ENCODE results near the gene DBET.
"Not testable (repeated sequence)": the region's sequence is repeated elsewhere in the genome, so short reads cannot be mapped to it uniquely, and the experiment has no call there.

The DBET gene

DNA sequence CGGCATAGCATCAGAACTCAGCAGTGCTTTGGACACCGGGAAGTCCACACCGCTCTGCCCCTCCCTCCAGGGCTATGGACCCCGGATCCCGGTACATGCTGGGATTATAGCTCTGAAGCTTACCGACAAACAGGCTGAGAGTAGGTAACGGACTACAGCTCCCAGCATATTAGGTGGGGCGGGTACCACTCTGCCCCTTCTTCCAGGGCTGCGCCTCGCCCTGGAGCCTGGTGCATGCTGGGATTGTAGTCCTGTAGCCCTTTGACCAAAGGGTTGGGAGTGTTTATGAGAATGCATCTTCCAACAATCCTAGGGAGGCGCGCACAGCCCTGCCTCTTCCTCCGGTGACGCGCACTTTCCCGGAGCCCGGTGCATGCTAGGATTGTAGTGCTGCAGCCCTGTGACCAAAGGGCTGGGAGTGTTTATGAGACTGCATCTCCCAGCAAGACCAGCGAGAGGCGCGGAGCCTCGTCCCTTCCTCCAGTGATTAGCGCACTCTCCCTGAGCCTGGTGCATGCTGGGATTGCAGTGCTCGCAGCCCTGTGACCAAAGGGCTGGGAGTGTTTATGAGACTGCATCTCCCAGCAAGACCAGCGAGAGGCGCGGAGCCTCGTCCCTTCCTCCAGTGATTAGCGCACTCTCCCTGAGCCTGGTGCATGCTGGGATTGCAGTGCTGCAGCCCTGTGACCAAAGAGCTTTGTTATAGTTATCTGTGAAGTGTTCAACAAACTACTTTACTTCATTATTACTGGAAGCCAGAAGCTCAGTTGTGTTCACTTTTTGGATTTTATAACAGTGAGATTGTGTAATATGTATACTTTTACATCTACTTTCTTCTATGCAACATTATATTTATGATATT is 14.7 kb upstream of the DBET start:
- DNase-seq = not testable (repeated sequence)

DNA sequence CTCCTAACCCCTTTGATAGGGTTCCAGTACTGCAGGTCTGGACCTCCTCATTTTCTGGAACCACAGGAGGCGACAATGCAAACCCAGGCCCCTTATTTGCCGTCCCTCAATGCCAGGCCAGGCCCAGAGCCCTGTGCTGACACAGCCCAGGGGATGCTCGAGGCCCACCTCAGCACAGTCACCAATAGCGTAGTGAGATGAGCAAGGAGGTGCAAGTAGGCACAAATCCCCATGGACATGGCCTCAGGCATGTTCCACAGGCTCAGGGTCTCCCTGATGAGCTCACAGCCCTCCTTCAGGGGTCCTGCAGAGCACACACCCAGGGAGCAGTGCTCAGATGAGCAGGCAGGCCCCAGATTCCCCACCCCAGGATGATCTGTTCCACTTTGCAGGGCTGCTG is 5.3 kb upstream of the DBET start:
- DNase-seq = not testable (repeated sequence)

DNA sequence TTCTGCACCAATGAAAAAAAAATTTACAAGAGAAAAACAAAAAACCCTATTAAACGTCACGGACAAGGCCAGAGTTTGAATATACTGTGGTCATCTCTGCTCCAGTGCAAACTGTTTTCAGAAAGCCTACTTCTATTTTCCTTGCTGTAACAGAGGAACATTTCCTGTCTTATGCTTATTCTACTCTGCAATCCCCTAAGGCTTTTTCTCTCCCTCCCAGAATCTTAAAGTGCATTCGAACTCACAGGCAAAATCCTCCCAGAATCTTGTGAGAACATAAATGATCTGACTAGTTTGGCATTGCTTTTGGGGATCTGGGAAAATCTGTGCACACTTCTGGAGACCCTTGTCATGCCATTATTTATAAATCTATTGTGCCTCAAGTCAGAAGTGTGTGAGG is 503 bp downstream of the DBET start:
- not testable (repeated sequence) for DNase-seq

DNA sequence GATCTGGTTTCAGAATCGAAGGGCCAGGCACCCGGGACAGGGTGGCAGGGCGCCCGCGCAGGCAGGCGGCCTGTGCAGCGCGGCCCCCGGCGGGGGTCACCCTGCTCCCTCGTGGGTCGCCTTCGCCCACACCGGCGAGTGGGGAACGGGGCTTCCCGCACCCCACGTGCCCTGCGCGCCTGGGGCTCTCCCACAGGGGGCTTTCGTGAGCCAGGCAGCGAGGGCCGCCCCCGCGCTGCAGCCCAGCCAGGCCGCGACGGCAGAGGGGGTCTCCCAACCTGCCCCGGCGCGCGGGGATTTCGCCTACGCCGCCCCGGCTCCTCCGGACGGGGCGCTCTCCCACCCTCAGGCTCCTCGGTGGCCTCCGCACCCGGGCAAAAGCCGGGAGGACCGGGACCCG is 4.0 kb downstream of the DBET start:
- DNase-seq = not testable (repeated sequence)

DNA sequence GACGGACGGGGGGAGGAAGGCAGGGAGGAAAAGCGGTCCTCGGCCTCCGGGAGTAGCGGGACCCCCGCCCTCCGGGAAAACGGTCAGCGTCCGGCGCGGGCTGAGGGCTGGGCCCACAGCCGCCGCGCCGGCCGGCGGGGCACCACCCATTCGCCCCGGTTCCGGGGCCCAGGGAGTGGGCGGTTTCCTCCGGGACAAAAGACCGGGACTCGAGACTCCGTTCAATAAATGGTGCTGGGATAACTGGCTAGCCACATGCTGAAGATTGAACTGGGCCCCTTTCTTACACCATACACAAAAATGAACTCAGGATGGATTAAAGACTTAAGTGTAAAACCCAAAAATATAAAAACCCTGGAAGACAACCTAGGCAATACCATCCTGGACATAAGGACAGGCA is 28.8 kb downstream of the DBET start:
- DNase-seq = not testable (repeated sequence)

DNA sequence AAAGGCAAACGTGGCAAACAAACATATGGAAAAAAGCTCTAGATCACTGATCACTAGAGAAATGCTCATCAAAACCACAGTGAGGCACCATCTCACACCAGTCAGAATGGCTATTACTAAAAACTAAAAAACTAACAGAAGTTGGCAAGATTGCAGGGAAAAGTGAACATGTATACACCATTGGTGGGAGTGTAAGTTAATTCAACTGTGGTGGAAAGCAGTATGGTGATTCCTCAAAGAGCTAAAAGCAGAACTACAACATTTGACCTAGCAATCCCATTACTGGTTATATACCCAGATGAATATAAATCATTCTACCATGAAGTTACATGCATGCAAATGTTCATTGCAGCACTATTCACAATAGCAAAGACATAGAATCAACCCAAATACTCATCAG is 29.7 kb downstream of the DBET start:
- not testable (repeated sequence) for DNase-seq

DNA sequence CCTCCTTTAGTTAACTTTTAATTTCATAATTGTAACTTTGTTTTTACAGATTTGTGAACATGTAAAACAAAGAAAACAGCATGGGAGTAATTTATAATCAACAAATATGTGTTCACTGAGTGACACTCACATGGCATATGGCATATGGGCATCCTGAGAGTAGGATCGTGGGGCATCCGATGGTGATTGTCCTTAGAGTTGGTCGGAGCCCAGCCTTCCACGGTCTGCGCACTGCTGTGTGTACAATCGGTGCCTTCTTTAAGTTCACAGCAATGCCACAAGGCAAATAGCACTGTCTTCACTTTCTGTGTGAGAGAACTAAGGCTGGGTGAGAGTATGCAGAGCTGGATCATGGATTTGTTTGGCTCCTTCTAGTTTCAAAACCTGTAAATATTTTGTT is 31.0 kb downstream of the DBET start:
- not testable (repeated sequence) for DNase-seq

- DNase-seq = not testable (repeated sequence)
Measured at GRCh38 chr4:190099605-190100004, 35.3 kb downstream of the DBET start.

- DNase-seq = not testable (repeated sequence)
Measured at GRCh38 chr4:190101525-190101924, 37.2 kb downstream of the DBET start.

DNA sequence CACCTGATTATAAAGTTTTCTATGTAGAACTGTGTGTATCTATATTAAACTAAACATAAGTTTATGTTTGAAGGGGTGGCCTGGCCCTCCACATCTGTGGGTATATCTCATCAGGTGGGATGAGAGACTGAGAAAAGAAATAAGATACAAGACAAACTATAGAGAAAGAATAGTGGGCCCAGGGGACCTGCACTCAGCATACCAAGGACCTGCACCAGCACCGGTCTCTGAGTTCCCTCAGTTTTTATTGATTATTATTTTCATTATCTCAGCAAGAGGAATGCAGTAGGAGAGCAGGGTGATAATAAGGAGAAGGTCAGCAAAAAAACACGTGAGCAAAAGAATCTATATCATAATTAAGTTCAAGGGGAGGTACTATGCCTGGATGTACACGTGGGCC is 41.9 kb downstream of the DBET start:
- DNase-seq = not testable (repeated sequence)

DNA sequence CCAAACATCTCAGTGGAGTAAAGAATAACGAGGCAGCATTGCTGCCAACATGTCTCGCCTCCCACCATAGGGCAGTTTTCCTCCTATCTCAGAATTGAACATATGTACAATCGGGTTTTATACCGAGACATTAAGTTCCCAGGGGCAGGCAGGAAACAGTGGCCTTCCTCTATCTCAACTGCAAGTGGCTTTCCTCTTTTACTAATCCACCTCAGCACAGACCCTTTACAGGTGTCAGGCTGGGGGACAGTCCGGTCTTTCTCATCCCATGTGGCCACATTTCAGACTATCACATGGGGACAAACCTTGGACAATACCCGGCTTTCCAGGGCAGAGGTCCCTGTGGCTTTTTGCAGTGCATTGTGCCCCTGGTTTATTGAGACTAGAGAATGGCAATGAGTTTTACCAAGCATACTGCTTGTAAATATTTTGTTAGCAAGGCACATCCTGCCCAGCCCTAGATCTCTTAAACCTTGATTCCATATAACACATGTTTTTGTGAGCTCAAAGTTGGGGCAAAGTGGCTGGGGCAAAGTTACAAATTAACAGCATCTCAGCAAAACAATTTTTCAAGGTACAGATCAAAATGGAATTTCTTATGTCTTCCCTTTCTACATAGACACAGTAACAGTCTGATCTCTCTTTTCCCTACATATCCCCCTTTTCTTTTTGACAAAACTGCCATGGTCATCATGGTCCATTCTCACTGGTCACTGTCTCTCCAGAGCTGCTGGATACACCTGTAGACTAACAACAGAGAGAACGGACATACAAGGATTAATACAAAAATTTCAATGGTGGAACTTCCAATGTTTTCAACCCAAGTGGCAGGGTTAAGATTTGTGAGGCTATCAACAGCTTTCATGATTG is 42.5 kb downstream of the DBET start:
- DNase-seq = not testable (repeated sequence)

DNA sequence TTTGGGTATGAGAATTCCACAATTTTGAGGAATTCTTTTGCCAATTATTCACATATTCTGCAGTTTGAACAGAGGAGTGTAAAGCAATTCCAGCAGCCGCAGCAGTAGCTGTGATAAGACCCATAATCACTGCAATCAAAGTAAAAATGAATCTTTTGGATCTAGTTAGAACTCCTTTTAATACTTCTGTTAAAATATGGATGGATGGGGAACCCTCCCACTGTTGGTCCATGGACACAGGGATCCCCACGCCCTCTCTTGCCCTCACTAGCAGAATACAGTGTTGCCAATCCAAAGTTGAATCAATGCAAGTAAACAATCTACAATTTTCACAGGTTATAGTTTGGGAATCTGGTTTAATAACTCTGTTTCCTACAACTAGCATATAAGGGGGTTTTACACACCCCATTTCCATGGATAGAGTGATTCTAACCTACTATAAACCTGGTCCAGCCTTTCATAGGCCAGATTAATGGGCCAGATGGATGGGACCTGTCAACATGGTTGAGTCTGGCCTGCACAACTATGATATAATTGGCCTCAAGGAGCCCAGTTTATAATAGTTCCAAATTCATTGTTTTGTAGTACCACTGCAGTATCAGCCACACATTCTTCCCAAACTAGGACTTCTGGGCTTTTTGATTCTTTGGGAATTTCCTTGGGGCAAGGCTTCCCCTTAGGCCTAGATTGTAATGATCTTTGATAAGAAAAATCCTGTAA is 43.6 kb downstream of the DBET start:
- not testable (repeated sequence) for DNase-seq

GRCh38 chr4:190108756-190109155 is 44.5 kb downstream of the DBET start:
- DNase-seq = not testable (repeated sequence)

GRCh38 chr4:190109390-190110011 is 45.2 kb downstream of the DBET start:
- not testable (repeated sequence) for DNase-seq

DNA sequence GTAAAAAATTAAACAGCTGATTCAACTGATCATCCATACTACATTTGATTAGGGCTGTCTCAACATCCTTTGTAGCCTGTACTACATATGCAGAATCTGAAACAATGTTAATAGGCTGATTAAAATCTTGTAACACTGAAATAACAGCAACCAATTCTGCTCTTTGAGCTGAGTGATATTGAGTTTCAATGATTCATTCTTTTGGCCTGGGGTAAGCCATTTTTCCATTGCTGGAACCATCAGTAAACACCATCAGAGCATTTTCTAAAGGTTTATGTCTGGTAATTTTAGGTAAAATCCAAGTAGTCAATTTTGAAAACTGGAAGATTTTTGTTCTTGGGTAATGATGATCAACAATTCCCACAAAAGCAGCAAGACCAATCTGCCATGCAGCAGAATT is 45.7 kb downstream of the DBET start:
- not testable (repeated sequence) for DNase-seq

- not testable (repeated sequence) for DNase-seq
Measured at GRCh38 chr4:190110570-190111295, 46.4 kb downstream of the DBET start.

DNA sequence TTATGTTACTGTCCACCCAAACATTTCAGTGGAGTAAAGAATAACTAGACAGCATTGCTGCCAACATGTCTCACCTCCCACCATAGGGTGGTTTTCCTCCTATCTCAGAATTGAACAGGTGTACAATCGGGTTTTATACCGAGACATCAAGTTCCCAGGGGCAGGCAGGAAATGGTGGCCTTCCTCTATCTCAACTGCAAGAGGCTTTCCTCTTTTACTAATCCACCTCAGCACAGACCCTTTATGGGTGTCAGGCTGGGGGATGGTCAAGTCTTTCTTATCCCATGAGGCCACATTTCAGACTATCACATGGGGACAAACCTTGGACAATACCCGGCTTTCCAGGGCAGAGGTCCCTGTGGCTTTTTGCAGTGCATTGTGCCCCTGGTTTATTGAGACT is 48.6 kb downstream of the DBET start:
- not testable (repeated sequence) for DNase-seq

DNA sequence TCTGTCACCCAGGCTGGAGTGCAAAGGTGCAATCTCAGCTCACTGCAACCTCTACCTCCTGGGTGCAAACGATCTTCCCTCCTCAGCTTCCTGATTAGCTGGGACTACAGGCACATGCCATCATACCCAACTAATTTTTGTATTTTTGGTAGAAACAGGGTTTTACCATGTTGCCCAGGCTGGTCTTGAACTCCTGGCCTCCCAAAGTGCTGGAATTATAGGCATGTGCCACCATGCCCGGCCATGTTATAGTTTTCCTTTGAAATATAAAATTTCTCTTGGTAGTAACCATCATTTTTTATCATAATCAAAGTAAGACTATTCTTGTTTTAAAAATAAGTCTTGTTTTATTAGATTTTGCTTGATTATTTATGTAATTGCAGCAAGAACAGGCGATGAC is 50.7 kb downstream of the DBET start:
- not testable (repeated sequence) for DNase-seq
